Islet of Langerhans (tissue), 1 donor: ENCODE results near the gene HSPB3.
"Not testable (repeated sequence)": the region's sequence is repeated elsewhere in the genome, so short reads cannot be mapped to it uniquely, and the experiment has no call there.

ENCODE experiments used
- FAIRE-seq: peaks from one replicate; lab custom pipeline; 2011; peaks lifted over from hg19 to GRCh38; lab: Jason Lieb, UNC

Gene HSPB3

GRCh38 chr5:54457094-54457862 lies 1.8 kb downstream of the HSPB3 start:
- peak; percentile 58 for FAIRE-seq

DNA sequence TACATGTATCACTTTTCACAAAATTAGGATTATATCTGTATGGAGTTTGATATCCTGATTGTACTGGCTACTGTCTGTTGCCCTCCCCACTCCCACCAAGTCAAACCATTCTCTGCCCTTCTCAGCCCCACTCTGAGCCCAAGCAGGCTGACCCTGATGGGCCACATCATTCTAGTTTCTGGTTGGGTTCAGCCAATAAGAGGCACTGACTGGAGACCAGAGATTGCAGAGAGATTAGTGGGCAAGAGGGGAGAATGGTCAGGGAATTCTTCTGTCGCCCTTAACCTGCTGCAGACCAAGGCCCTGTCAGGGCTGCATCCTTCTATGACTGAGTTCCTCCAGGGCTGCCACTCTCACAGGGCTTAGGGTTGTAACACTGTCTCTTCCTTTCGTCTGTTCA lies 2.7 kb downstream of the HSPB3 start:
- no peak for FAIRE-seq

- FAIRE-seq: no peak
These were observed 4.9 kb downstream of the HSPB3 start for GRCh38 chr5:54460181-54460919.

- no peak for FAIRE-seq
These were observed 6.8 kb downstream of the HSPB3 start for GRCh38 chr5:54462281-54462680.

DNA sequence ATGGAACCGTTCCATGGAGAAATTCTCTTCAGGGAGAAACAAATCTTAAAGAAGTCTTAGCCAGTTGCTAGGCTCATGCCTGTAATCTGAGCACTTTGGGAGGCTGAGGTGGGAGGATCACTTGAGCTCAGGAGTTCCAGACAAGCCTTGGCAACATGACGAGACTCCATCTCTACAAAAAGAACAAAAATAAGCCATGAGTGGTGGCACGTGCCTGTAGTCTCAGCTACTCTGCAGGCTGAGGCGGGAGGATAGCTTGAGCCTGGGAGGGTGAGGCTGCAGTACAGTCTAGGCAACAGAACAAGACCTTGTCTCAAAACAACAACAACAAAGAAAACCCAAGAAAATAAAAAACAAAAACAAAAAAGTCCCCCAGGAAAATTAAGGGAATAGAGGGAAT lies 8.2 kb downstream of the HSPB3 start:
- no peak for FAIRE-seq

DNA sequence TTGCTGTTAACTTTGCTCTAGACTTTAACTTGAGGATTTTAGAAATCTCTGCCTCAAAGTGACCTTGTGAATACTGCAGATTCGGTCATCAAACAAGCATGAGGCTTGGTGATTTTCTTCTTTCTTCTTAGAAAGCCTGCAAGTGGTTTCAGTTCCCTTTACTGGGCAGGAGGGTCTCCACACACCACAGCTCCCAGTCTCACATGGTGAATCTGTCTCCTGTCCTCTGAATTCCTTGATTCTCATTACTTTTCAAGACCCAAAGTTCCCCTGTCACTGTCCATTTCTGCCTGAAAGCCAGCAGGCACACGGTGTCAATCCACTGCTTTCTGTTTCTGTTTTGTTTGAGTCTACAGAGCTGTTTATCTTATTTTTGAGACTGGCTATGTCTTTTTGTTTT lies 14.1 kb downstream of the HSPB3 start:
- no peak for FAIRE-seq

GRCh38 chr5:54470128-54470527 lies 14.6 kb downstream of the HSPB3 start:
- FAIRE-seq: no peak

- no peak for FAIRE-seq
These were observed 15.2 kb downstream of the HSPB3 start for GRCh38 chr5:54470677-54471076.

- no peak for FAIRE-seq
These were observed 15.9 kb downstream of the HSPB3 start for GRCh38 chr5:54471398-54471797.

- FAIRE-seq: no peak
These were observed 21.2 kb downstream of the HSPB3 start for GRCh38 chr5:54476682-54477081.

DNA sequence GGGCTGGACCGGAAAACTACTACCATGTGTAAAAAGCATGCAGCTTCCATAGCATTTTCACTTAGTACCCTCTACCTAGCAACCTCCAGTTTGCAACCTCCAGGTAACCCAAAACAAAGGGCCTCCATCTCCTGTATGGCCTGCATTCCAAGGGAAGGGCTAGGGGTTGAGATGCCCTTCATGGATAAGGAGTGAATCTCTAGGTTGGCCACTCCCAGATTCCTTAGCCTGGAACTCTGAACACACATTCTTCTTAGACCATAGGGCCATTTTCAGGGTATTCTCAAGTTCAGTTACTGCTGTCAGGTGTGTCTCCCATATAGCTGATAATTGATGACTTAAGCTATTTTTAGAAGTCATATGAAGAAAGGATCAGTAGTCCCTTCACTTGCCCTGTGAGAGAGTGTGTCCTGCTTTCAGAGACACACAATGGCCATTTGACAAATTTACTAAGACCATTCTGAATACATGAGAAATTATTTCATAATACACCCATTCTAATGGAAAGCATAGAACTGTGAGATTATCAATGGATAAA lies 22.5 kb downstream of the HSPB3 start:
- no peak for FAIRE-seq

- no peak for FAIRE-seq
These were observed 24.8 kb downstream of the HSPB3 start for GRCh38 chr5:54480296-54480695.

- FAIRE-seq: no peak
These were observed 28.9 kb downstream of the HSPB3 start for GRCh38 chr5:54484219-54484894.

- not testable (repeated sequence) for FAIRE-seq
These were observed 30.2 kb downstream of the HSPB3 start for GRCh38 chr5:54485659-54486058.

DNA sequence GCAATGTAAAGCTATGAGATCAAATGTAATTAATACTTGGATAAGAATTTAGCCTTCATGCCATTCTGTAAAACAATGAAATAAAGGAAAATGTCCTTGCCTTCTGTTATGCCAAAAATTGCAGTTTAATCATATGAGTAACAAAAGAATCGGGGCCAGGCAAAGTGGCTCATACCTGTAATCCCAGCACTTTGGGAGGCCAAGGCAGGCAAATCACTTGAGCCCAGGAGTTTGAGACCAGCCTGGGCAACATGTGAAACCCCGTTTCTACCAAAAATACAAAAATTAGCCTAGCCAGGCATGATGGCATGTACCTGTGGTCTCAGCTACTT lies 34.1 kb downstream of the HSPB3 start:
- not testable (repeated sequence) for FAIRE-seq

- no peak for FAIRE-seq
These were observed 35.8 kb downstream of the HSPB3 start for GRCh38 chr5:54491326-54491725.

- FAIRE-seq: no peak
These were observed 36.7 kb downstream of the HSPB3 start for GRCh38 chr5:54492178-54492577.

GRCh38 chr5:54495027-54495426 lies 39.5 kb downstream of the HSPB3 start:
- no peak for FAIRE-seq
